IPS DF 19.7 (cell line): ENCODE measurements around the gene IKBKG.
A peak's percentile ranks its signal among the peaks of the same experiment; 100 is the strongest.
"Not testable (repeated sequence)": the region's sequence is repeated elsewhere in the genome, so short reads cannot be mapped to it uniquely, and the experiment has no call there.

Source experiments
- DNase-seq: peaks from one replicate; pipeline ENCODE4 v3.0.0-alpha.2; 2013; ENCODE audit warnings: low read depth, low spot score

Gene IKBKG

GRCh38 chrX:154547245-154548027 lies at the start of gene IKBKG:
Gene IKBKG (plus strand): TSS chrX:154547620. CDS start chrX:154552003, 4,383 bp downstream.
- no peak for DNase-seq

- DNase-seq = not testable (repeated sequence)
Observed at GRCh38 chrX:154501423-154501822, 46.0 kb upstream of the IKBKG start.

GRCh38 chrX:154502098-154502497 lies 45.3 kb upstream of the IKBKG start:
- no peak for DNase-seq

GRCh38 chrX:154502989-154503388 lies 44.4 kb upstream of the IKBKG start:
- no peak for DNase-seq

- no peak for DNase-seq
Observed at GRCh38 chrX:154505734-154506133, 41.7 kb upstream of the IKBKG start.

GRCh38 chrX:154506483-154507332 lies 40.7 kb upstream of the IKBKG start:
- no peak for DNase-seq

GRCh38 chrX:154507673-154508383 lies 39.6 kb upstream of the IKBKG start:
- DNase-seq = no peak

GRCh38 chrX:154508384-154508745 lies 39.1 kb upstream of the IKBKG start:
- no peak for DNase-seq

- no peak for DNase-seq
Observed at GRCh38 chrX:154509455-154509854, 38.0 kb upstream of the IKBKG start.

GRCh38 chrX:154511761-154512160 lies 35.7 kb upstream of the IKBKG start:
- DNase-seq = no peak

GRCh38 chrX:154512879-154513553 lies 34.4 kb upstream of the IKBKG start:
- DNase-seq = no peak

- DNase-seq = no peak
Observed at GRCh38 chrX:154513716-154514115, 33.7 kb upstream of the IKBKG start.

GRCh38 chrX:154515090-154515965 lies 32.1 kb upstream of the IKBKG start:
- DNase-seq = no peak

GRCh38 chrX:154515966-154516655 lies 31.3 kb upstream of the IKBKG start, which contains the start of gene FAM3A:
Gene FAM3A (minus strand): TSS chrX:154516232. CDS start chrX:154515772, 460 bp downstream.
- DNase-seq = no peak

- peak; percentile 30 for DNase-seq
Observed at GRCh38 chrX:154516656-154517100, 30.7 kb upstream of the IKBKG start.

- DNase-seq = no peak
Observed at GRCh38 chrX:154517101-154517781, 30.2 kb upstream of the IKBKG start.

- no peak for DNase-seq
Observed at GRCh38 chrX:154519389-154519788, 28.0 kb upstream of the IKBKG start.

GRCh38 chrX:154525606-154526490 lies 21.6 kb upstream of the IKBKG start:
- DNase-seq = no peak
